ENCODE measurements around the gene PTAR1.

The PTAR1 gene

DNA sequence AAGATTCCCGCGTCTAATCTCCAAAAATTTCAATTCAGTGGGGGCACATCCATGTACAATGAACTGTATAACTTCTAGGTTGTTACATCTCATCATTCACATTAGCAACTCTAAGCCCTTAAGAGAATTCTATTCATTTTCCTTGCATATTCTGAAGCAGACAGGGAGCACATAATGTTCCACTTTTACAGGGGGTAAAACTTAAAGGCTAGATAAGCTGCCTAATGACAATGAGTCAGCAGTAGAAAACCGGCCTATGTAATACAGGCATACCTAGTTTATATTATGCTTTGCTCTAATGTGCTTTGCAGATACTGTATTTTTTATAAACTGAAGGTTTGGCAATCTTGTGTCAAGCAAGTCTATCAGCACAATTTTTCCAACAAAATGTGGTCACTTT lies 40.4 kb downstream of the PTAR1 start:
- Histone ChIP-seq H3K27ac (ENCODE audit: low read length) (no peak overlapping the region), H3K9ac (ENCODE audit: low read length in 2 of 2) (no peak overlapping the region), H3K4me3 (ENCODE audit: low read length in 2 of 2) (no peak overlapping the region), H3K4me1 (ENCODE audit: control insufficient read depth, insufficient read depth, low read length) (no peaks in the 10 kb centered on the region), H3K36me3 (ENCODE audit: control insufficient read depth in 2 of 2, insufficient read depth in 2 of 2, low read length in 2 of 2) (peaks cover 10 to 23% of the 10 kb centered on the region in 2 donors), H3K27me3 (ENCODE audit: control insufficient read depth in 1 of 2, insufficient read depth in 2 of 2, low read length in 2 of 2) (no peaks in the 10 kb centered on the region), H3K9me3 (ENCODE audit: control insufficient read depth in 2 of 2, low read length in 2 of 2) (no peaks in the 10 kb centered on the region)

DNA sequence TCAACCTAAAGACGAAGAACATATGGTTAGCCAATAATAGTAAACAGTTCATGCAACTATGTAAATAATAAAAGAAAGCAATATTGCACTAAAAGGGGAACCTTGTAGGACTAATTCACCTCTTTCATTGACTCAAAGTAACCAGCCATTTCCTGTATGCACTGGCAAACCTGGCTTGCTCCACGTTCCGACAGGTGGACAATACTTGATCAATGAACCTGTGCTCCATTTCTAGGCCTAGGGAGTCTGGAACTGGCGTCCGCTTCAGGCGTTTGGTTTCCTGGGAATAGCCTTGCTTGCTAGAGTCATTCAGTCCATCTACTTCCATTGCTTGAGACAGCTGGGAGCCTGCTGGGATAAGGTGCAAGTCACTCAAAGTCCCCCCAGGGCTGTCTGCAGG lies 41.6 kb downstream of the PTAR1 start:
- no peaks in the 10 kb centered on the region for H3K4me1 ChIP-seq (ENCODE audit: control insufficient read depth, insufficient read depth, low read length)
- no peaks in the 10 kb centered on the region for H3K9me3 ChIP-seq (ENCODE audit: control insufficient read depth in 2 of 2, low read length in 2 of 2)
- no peak overlapping the region for H3K27ac ChIP-seq (ENCODE audit: low read length)
- no peak overlapping the region for H3K4me3 ChIP-seq (ENCODE audit: low read length in 2 of 2)
- no peak overlapping the region for H3K9ac ChIP-seq (ENCODE audit: low read length in 2 of 2)
- no peaks in the 10 kb centered on the region for H3K27me3 ChIP-seq (ENCODE audit: control insufficient read depth in 1 of 2, insufficient read depth in 2 of 2, low read length in 2 of 2)
- H3K36me3 ChIP-seq (ENCODE audit: control insufficient read depth in 2 of 2, insufficient read depth in 2 of 2, low read length in 2 of 2) = peaks cover 11 to 18% of the 10 kb centered on the region in 2 donors

DNA sequence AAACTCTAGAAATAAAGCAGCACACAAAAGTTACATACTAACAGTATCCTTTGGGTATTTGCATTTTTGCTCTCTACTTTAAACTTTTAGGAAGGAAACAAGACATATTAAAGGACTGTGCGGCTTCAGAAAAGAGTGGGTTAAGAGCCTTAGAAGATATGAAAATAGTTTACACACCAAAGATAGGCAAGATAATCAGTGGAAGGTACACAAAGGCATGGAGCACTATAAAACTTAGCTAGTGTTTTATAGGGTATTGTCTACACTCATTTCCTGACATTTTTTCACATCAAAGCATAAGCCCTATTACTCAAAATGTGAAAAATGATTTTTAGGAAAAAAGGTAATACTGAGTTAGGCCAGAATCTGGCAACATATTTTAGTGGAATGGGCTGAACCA lies 44.0 kb downstream of the PTAR1 start:
- peaks cover 9 to 13% of the 10 kb centered on the region in 2 donors for H3K36me3 ChIP-seq (ENCODE audit: control insufficient read depth in 2 of 2, insufficient read depth in 2 of 2, low read length in 2 of 2)
- no peak overlapping the region for H3K4me3 ChIP-seq (ENCODE audit: low read length in 2 of 2)
- no peak overlapping the region for H3K27ac ChIP-seq (ENCODE audit: low read length)

DNA sequence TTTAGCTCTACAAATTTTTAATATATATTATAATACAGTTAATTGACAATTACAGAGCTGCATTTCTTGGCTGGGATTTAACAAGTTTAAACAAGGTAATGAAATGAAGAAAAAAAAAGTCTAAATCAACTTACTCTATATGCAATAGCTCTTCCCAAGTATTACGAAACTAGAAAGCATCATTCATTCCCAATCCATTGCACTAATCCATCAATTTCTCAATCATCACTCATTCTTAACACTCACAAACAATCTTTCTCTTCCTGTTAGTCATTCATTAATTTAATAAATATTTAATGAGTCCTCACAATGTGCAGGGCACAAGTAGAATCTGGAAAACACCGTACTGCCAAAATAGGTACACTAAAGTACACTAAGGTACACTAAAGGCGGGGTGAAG lies 44.7 kb downstream of the PTAR1 start:
- Histone ChIP-seq H3K27me3 (ENCODE audit: control insufficient read depth in 1 of 2, insufficient read depth in 2 of 2, low read length in 2 of 2) (no peaks in the 10 kb centered on the region), H3K9me3 (ENCODE audit: control insufficient read depth in 2 of 2, low read length in 2 of 2) (no peaks in the 10 kb centered on the region), H3K4me3 (ENCODE audit: low read length in 2 of 2) (no peak overlapping the region), H3K4me1 (ENCODE audit: control insufficient read depth, insufficient read depth, low read length) (no peaks in the 10 kb centered on the region), H3K9ac (ENCODE audit: low read length in 2 of 2) (no peak overlapping the region), H3K27ac (ENCODE audit: low read length) (no peak overlapping the region), H3K36me3 (ENCODE audit: control insufficient read depth in 2 of 2, insufficient read depth in 2 of 2, low read length in 2 of 2) (peaks cover 7 to 13% of the 10 kb centered on the region in 2 donors)

More for the DNA sequence above, 44.0 kb downstream of the PTAR1 start:
- Histone ChIP-seq H3K9me3 (ENCODE audit: control insufficient read depth in 2 of 2, low read length in 2 of 2) (no peaks in the 10 kb centered on the region), H3K4me1 (ENCODE audit: control insufficient read depth, insufficient read depth, low read length) (no peaks in the 10 kb centered on the region), H3K9ac (ENCODE audit: low read length in 2 of 2) (no peak overlapping the region), H3K27me3 (ENCODE audit: control insufficient read depth in 1 of 2, insufficient read depth in 2 of 2, low read length in 2 of 2) (no peaks in the 10 kb centered on the region)

DNA sequence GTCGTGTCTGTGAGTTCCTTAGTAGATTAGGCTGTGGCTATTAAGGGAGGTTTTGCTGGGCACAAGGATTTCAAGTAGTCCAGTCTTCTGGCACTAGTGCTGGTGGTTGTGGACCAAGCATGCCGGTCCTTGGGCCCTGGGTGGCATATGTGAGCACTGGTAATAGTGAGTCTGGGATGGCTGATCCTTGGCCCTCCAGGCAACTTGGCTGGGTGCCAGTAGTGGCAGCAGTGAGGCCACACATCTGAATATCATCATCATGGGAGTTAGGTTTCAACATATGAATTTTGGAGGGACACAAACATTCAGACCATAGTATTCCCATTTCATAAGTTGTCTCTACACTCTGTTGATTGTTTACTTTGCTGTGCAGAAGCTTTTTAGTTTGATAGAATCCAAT lies 62.3 kb downstream of the PTAR1 start:
- no peak overlapping the region for H3K27ac ChIP-seq (ENCODE audit: low read length)
- H3K4me1 ChIP-seq (ENCODE audit: control insufficient read depth, insufficient read depth, low read length) = no peaks in the 10 kb centered on the region
- no peak overlapping the region for H3K4me3 ChIP-seq (ENCODE audit: low read length in 2 of 2)
- H3K9ac ChIP-seq (ENCODE audit: low read length in 2 of 2) = no peak overlapping the region
- H3K36me3 ChIP-seq (ENCODE audit: control insufficient read depth in 2 of 2, insufficient read depth in 2 of 2, low read length in 2 of 2) = no peaks in the 10 kb centered on the region
- peaks cover 0 to 4% of the 10 kb centered on the region in 2 donors for H3K9me3 ChIP-seq (ENCODE audit: control insufficient read depth in 2 of 2, low read length in 2 of 2)
- H3K27me3 ChIP-seq (ENCODE audit: control insufficient read depth in 1 of 2, insufficient read depth in 2 of 2, low read length in 2 of 2) = no peaks in the 10 kb centered on the region

DNA sequence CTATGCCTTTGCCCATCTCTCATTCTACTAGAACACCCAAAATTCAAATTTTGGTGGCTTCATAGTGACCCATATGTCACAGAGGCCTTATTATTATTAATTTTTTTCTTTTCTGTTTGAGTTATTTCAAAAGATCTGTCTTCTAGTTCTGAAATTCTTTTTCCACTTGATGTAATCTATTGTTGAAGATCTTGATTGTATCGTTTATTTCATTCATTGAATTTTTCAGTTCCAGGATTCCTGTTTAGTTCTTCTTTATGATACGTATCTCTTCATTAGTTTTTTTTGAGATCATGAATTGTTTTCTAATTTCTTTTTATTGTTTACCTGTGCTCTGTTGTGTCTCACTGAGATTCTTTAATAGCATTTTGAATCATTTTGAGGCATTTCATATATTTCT lies 63.0 kb downstream of the PTAR1 start:
- Histone ChIP-seq H3K9me3 (ENCODE audit: control insufficient read depth in 2 of 2, low read length in 2 of 2) (peaks cover 0 to 4% of the 10 kb centered on the region in 2 donors), H3K27ac (ENCODE audit: low read length) (no peak overlapping the region), H3K27me3 (ENCODE audit: control insufficient read depth in 1 of 2, insufficient read depth in 2 of 2, low read length in 2 of 2) (no peaks in the 10 kb centered on the region), H3K4me3 (ENCODE audit: low read length in 2 of 2) (no peak overlapping the region), H3K9ac (ENCODE audit: low read length in 2 of 2) (no peak overlapping the region), H3K4me1 (ENCODE audit: control insufficient read depth, insufficient read depth, low read length) (no peaks in the 10 kb centered on the region), H3K36me3 (ENCODE audit: control insufficient read depth in 2 of 2, insufficient read depth in 2 of 2, low read length in 2 of 2) (no peaks in the 10 kb centered on the region)

DNA sequence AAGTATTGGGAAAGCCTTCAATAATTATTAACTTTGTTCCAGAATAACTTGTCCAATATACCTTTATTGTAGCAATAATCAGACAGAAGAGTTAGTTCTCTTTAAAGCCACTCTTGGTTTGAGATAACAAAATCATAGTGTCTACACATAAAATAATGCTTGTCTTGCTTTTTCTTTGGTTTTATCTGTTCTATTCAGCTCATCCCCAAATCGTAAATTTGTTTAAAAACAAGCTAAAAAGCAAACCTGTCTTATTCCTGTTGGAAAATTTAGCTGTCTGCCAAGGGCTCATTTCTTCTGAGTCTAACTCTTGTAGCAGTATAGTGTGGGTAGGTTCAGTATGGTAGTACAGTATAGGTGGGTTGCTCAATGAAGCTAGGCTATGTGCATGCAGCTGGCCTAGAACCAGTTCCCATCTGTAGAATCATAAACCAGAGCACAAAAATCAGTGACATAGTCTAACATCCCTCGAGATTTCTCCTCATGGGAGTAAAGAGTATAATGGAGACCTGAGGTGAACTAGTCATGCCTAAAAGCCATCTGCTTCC lies 69.7 kb downstream of the PTAR1 start:
- Histone ChIP-seq H3K4me1 (ENCODE audit: control insufficient read depth, insufficient read depth, low read length) (no peaks in the 10 kb centered on the region), H3K27me3 (ENCODE audit: control insufficient read depth in 1 of 2, insufficient read depth in 2 of 2, low read length in 2 of 2) (no peaks in the 10 kb centered on the region), H3K9me3 (ENCODE audit: control insufficient read depth in 2 of 2, low read length in 2 of 2) (no peaks in the 10 kb centered on the region), H3K9ac (ENCODE audit: low read length in 2 of 2) (no peak overlapping the region), H3K27ac (ENCODE audit: low read length) (no peak overlapping the region), H3K36me3 (ENCODE audit: control insufficient read depth in 2 of 2, insufficient read depth in 2 of 2, low read length in 2 of 2) (no peaks in the 10 kb centered on the region), H3K4me3 (ENCODE audit: low read length in 2 of 2) (no peak overlapping the region)

DNA sequence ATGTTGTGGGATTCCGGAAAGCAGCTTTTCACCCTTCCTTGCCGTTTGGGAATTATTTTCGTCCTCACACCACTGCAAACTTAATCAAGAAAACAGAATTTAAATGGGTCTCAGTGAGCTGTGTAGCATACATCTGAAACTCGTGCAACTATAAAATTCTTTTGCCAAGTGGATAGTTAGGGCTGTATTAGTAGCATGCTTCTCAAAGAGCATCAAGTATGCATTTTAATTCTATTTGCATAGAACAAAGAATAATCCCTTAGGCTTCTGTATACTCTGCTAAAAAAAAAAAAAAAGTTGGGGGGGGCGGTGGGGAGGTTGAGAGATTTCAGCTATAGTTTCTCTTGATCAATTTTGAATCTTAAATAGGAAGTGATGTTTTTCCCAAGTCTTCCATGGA lies 75.9 kb downstream of the PTAR1 start:
- no peak overlapping the region for H3K27ac ChIP-seq (ENCODE audit: low read length)

DNA sequence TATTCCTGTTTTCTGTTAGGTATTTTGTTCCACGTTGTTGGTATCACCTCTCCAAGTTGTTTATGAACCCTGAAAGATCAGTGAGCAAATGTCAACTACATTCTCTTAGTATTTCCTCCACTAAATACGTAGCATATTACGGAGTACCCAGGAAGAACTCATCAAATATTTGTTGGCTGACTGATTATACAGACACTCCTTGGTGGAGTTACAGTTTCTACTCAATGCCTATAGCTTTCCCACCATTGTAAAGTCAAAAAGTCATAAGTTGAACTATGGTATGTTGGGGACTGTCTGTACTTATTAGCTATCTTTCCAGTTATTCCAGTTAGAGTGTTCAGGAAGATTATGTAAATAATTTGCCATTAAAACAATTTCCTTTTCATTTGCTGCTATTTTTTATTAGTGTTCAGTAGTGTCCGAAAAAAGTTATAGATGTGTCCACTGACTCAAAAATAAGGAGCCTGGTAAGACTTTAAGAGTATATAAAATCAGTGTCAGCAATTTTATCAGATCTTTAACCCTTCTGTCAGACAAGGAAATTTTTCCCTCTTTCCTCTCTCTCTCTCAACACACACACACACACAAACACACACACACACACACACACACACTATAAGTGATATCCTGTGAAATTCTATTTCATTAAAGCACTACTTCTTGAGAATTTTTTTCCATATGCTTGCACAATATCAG lies 80.8 kb downstream of the PTAR1 start:
- Histone ChIP-seq H3K4me3 (ENCODE audit: low read length in 2 of 2) (no peak overlapping the region), H3K9ac (ENCODE audit: low read length in 2 of 2) (no peak overlapping the region), H3K27ac (ENCODE audit: low read length) (no peak overlapping the region), H3K27me3 (ENCODE audit: control insufficient read depth in 1 of 2, insufficient read depth in 2 of 2, low read length in 2 of 2) (no peaks in the 10 kb centered on the region), H3K4me1 (ENCODE audit: control insufficient read depth, insufficient read depth, low read length) (no peaks in the 10 kb centered on the region), H3K9me3 (ENCODE audit: control insufficient read depth in 2 of 2, low read length in 2 of 2) (no peaks in the 10 kb centered on the region), H3K36me3 (ENCODE audit: control insufficient read depth in 2 of 2, insufficient read depth in 2 of 2, low read length in 2 of 2) (no peaks in the 10 kb centered on the region)

More for the DNA sequence above, 75.9 kb downstream of the PTAR1 start:
- no peaks in the 10 kb centered on the region for H3K4me1 ChIP-seq (ENCODE audit: control insufficient read depth, insufficient read depth, low read length)
- no peak overlapping the region for H3K4me3 ChIP-seq (ENCODE audit: low read length in 2 of 2)
- no peaks in the 10 kb centered on the region for H3K36me3 ChIP-seq (ENCODE audit: control insufficient read depth in 2 of 2, insufficient read depth in 2 of 2, low read length in 2 of 2)
- H3K9me3 ChIP-seq (ENCODE audit: control insufficient read depth in 2 of 2, low read length in 2 of 2) = no peaks in the 10 kb centered on the region
- H3K9ac ChIP-seq (ENCODE audit: low read length in 2 of 2) = no peak overlapping the region
- H3K27me3 ChIP-seq (ENCODE audit: control insufficient read depth in 1 of 2, insufficient read depth in 2 of 2, low read length in 2 of 2) = no peaks in the 10 kb centered on the region

DNA sequence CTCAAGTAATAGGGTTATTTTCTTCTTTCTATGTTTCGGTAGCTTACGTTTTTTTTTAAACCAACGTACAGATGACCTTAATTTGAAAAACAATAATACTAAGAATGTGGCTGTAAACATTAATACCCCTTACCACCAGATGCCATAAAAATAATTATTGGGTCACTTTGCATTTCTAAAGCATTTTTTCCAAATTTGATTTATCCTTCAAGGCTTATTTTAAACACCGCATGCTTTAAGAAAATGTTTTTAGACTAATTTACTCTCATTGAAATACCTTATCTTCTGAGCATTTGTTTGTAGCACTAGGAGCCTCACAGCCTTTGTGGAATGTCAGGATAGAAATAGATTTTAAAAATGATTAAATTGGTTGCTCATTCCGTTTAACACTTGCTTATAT lies 81.9 kb downstream of the PTAR1 start:
- Histone ChIP-seq H3K4me1 (ENCODE audit: control insufficient read depth, insufficient read depth, low read length) (peaks cover 6% of the 10 kb centered on the region), H3K36me3 (ENCODE audit: control insufficient read depth in 2 of 2, insufficient read depth in 2 of 2, low read length in 2 of 2) (no peaks in the 10 kb centered on the region)

DNA sequence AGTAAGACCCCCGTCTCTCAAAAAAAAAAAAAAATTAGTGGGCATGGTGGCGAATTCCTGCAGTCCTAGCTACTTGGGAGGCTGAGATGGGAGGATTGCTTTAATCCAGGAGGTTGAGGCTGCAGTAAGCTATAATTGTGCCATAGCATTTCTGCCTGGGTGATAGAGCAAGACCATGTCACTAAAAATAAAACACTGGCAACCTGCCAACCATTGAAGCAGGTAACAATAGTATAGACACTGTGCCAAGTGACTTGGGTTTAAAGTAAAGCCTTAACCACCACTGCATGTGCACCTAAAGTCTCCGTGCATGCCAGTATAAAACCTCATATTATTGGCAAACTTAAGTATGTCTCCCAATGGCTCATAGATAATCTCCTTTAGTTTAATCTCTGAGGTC lies 84.2 kb downstream of the PTAR1 start:
- H3K27me3 ChIP-seq (ENCODE audit: control insufficient read depth in 1 of 2, insufficient read depth in 2 of 2, low read length in 2 of 2) = no peaks in the 10 kb centered on the region
- no peak overlapping the region for H3K9ac ChIP-seq (ENCODE audit: low read length in 2 of 2)
- H3K4me3 ChIP-seq (ENCODE audit: low read length in 2 of 2) = no peak overlapping the region
- H3K9me3 ChIP-seq (ENCODE audit: control insufficient read depth in 2 of 2, low read length in 2 of 2) = no peaks in the 10 kb centered on the region
- H3K4me1 ChIP-seq (ENCODE audit: control insufficient read depth, insufficient read depth, low read length) = peaks cover 21% of the 10 kb centered on the region
- H3K36me3 ChIP-seq (ENCODE audit: control insufficient read depth in 2 of 2, insufficient read depth in 2 of 2, low read length in 2 of 2) = no peaks in the 10 kb centered on the region
- H3K27ac ChIP-seq (ENCODE audit: low read length) = no peak overlapping the region

More for the DNA sequence above, 81.9 kb downstream of the PTAR1 start:
- no peak overlapping the region for H3K4me3 ChIP-seq (ENCODE audit: low read length in 2 of 2)
- H3K9me3 ChIP-seq (ENCODE audit: control insufficient read depth in 2 of 2, low read length in 2 of 2) = no peaks in the 10 kb centered on the region
- H3K27ac ChIP-seq (ENCODE audit: low read length) = no peak overlapping the region
- H3K9ac ChIP-seq (ENCODE audit: low read length in 2 of 2) = no peak overlapping the region
- H3K27me3 ChIP-seq (ENCODE audit: control insufficient read depth in 1 of 2, insufficient read depth in 2 of 2, low read length in 2 of 2) = no peaks in the 10 kb centered on the region

Data from stomach smooth muscle (tissue), 2 donors.